HG03442 (cell line): ENCODE results near the gene GGT5.
"Not testable (repeated sequence)": the region's sequence is repeated elsewhere in the genome, so short reads cannot be mapped to it uniquely, and the experiment has no call there.

Experiments used
- ATAC-seq: cut with Tn5 transposase; IDR thresholded peaks from one replicate; pipeline ENCODE4 v1.9.1; 2021; ENCODE audit warnings: mild to moderate bottlenecking, moderate library complexity; ENCODE audit not compliant: unreplicated experiment

Gene GGT5

DNA sequence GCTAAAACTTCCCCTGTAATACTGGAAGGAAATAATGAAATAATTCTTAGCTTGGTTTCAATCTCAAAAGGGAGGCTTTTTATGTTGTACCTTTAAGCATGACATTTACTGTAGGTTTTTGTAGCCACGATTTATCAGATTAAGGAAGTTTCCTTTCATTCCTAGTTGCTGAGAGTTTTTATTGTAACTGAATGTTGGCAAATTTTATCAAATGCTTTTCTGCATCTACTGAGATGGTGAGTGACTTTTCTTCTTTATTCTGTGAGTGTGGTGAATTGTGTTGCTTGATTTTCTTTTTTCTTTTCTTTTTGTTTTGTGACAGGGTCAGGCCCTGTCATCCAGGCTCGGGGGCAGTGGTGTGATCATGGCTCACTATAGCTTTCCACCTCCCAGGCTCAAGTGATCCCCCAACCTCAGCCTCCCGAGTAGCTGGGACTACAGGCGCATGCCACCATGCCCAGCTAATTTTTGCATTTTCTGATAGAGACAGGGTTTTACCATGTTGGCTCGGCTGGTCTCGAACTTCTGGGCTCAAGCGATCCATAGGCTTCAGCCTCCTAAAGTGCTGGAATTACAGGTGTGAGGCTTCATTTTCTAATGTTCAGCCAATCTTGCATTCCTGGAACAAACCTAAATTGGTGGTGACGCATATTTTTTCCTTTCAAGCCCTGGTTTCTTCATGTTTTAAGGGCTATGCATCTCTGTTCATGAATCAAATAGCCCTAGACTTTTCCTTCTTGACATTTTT, 37.4 kb downstream of the GGT5 start:
- ATAC-seq = no peak

- ATAC-seq = not testable (repeated sequence)
These were observed 38.2 kb downstream of the GGT5 start for GRCh38 chr22:24206460-24207263.

- no peak for ATAC-seq
These were observed 39.3 kb downstream of the GGT5 start for GRCh38 chr22:24205438-24206195.

DNA sequence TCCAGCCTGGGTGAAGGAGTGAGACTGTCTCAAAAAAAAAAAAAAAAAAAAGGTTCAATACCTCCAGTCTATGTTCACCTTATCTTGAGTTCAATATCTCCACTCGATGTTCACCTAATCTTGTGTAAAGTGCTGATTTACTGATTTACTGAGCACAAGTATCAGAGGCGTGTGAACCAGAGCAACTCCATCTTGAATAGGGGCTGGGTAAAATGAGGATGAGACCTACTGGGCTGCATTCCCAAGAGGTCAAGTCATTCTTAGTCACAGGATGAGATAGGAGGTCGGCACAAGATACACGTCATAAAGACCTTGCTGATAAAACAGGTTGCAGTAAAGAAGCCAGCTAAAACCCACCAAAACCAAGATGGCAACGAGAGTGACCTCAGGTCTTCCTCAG, 41.0 kb downstream of the GGT5 start:
- not testable (repeated sequence) for ATAC-seq

- no peak for ATAC-seq
These were observed 42.9 kb downstream of the GGT5 start for GRCh38 chr22:24201681-24202614.

- no peak for ATAC-seq
These were observed 44.2 kb downstream of the GGT5 start for GRCh38 chr22:24200619-24201212.

DNA sequence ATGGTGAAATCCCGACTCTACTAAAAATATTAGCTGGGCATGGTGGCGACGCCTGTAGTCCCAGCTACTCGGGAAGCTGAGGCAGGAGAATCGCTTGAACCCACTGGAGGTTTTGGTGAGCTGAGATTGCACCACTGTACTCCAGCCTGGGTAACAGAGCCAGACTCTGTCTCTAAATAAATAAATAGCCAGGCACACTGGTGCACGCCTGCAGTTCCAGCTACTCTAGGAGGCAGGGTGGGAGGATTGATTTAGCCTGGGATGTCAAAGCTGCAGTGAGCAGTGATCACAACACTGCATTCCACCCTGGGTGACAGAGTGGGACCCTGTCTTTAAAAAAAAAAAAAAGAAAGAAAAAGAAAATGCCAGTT, 46.2 kb downstream of the GGT5 start:
- ATAC-seq = no peak

DNA sequence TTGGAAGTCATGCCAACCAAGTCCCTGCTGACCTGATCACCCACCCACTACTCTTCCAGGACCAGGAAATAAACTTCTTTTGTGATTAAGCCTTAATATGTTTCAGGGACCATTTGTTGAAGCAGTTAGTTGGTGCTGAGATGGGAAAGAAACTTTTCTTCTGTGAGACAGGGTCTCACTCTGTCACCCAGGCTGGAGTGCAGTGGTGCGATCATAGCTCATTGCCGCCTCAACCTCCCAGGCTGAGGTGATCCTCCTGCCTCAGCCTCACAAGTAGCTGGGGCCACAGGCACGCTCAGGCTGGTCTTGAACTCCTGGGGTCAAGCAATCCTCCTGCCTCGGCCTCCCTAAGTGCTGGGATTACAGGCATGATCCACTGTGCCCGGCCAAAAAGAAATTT, 53.0 kb downstream of the GGT5 start:
- no peak for ATAC-seq

DNA sequence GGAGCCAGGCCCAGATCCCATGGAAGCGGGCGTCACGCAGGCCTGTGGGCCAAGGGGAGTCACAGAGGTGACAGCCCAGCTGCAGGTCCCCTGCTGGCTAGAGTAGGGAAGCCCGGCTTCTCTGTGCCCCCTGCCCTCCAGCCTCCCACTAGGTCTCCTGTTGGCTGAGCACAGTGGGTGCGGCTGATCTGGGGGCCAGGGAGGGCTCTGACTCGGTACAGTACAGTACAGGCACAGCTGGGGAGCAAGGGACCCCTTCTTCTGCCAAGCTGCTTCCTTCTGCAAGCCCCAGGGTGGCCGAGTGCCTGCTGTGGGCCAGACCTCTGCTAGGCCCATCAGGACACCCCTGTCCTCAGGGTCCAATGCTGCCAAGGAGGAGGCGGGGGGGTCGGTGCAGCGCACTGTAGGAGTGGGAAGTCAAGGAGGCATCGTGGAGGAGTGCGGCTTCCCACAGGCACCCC, 53.5 kb downstream of the GGT5 start:
- no peak for ATAC-seq

- ATAC-seq = no peak
These were observed 54.2 kb downstream of the GGT5 start for GRCh38 chr22:24190596-24191208.

GRCh38 chr22:24190159-24190540, 54.7 kb downstream of the GGT5 start:
- ATAC-seq = no peak

DNA sequence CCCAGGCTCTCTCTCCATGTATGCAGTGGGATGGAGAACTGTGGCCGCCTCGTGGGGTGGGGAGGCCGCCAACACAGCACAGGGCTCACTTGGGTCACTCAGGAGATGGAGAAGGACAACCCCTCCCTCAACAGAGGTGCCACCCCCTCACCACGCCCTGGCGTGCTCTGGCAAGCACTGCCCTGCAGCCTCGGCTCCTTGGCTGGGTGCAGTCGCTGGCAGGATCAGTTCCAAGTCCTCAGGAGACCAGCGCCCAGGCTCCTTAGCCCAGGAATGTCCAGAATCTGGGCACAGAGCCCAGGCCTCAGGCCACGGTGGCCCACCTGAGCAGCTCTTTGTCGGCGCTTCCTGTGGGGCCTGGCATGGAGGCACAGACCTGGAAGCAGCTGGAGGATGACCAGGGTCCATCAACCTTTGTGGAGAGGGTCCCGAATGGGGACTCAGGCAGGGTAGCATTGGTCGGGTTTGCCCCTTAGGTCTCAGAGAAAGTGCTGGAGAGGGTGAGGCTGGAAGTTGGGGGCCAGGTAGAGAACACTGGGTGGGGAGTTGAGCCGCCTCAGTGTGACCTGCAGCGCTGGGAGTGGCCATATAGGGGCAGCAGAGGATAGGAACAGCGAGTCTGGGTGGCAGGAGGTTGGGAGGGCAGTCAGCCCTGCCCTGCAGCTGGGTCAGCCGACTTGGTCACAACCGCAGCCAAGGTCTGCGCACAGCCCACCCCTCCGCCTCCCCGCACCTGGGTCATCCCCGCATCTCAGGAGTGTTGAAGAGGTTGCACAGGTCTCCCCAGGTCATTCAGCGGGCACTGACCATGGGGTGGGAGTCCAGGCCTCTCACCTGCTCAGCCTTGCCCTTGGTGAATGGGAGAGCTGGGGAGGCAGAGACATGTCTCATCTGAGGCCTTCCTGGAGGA, 55.4 kb downstream of the GGT5 start:
- no peak for ATAC-seq

DNA sequence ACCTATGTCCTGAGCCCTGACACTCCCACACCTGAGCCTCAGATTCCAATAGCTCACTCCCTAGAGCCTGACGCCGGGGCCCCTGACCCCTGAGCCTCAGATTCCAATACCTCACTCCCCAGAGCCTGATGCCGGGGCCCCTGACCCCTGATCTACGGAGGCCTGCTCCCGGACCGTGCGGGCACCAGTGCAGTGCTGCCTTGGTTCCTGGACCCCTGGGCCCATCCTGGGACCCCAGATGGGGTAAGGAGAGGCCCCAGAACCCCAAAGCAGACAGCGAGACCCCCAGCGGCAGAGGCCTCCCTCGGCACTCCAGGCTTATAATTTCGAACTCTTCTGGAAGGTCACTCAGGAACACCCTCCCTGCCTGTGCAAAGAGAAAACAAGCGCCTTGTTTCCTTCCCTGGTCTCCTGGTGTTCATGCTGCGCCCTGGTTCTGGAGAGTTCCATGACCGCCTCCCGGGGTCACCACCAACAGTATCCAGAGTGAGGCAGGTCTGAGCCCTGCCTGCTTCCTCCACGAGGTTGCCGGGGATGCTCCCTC, 56.1 kb downstream of the GGT5 start:
- no peak for ATAC-seq

DNA sequence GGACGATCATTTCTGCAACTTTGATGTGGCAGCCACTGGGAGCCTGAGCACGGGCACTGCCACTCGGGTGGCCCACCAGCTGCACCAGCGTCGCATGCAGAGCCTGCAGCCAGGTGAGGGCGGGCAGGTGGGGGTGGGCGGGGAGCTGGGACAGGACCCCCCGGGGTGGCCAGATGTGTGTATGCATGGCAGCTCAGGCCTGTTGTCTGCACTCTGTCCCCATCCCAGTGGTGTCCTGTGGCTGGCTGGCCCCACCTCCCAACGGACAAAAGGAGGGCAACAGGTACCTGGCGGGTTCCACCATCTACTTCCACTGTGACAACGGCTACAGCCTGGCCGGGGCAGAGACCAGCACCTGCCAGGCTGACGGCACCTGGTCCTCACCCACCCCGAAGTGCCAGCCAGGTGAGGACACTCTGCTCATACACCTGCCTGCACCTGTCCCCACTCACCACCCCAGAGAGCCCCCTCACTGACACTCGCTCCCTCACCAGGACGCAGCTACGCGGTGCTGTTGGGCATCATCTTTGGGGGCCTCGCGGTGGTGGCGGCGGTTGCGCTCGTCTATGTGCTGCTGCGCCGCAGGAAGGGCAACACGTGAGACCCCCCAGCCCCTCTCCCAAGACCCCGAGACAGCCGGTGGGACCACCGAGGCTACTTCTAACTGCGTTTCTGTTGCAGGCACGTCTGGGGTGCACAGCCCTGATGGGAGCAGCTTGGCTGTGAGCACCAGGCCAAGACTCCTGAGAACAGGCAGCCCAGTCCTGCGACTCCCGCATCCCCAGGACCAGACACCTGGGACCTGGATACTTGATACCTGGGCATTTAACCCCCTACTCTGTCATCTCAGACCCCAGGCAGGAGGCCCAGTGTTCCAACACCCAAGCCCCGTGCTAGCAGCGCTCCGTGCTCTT, 56.9 kb downstream of the GGT5 start:
- ATAC-seq = no peak

- ATAC-seq = no peak
These were observed 57.8 kb downstream of the GGT5 start for GRCh38 chr22:24186892-24187670.

GRCh38 chr22:24186352-24186740, 58.5 kb downstream of the GGT5 start:
- no peak for ATAC-seq
